Epidermal melanocyte (primary cell): ENCODE data around the gene EFCAB8.

ENCODE experiments used
- DNase-seq: peaks from one replicate; pipeline ENCODE4 v3.0.0; 2011; ENCODE audit warnings: low spot score; ENCODE audit not compliant: insufficient read length

The EFCAB8 gene

GRCh38 chr20:32908334-32909292 lies 49.9 kb downstream of the EFCAB8 start:
- DNase-seq = no peak

DNA sequence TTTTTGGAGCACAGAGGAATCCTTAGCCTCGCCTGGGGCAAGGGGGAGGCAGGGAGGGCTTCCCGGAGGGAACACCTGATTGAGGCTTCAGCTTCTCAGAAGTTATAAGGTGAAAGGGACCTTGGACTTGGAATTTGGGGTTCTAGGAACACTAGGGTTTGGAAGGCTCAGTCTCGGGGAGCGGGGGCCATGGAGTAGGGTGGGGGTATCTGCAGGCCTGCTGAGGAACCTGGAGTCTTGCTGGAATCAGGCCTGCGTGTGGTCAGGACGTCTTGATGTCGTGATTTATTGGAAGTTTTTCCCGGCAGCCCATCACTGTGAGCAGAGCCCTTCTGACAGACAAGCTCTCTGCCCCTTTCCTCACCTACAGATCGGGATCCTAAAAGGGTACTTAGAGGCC lies 50.7 kb downstream of the EFCAB8 start:
- no peak for DNase-seq

GRCh38 chr20:32909896-32910571 lies 51.3 kb downstream of the EFCAB8 start:
- no peak for DNase-seq

DNA sequence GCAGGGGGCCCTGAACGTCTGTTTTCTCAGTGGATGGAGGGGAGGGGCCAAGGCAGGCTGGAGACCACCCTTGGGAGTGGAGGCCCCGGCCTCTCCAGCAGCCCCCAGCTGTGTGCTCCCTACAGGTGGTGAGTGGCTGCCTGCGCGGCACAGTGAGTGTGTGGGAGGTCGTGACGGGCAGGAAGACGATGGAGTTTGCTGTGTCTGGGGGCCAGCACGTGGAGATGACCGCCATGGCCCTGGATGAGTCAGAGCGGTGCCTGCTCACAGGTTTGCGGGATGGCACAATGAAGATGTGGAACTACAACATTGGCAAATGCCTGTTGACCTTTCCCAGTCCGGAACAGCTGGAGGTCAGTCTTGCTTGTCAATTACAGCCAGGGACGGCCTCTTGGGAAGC lies 52.6 kb downstream of the EFCAB8 start:
- DNase-seq = no peak

GRCh38 chr20:32912688-32913087 lies 54.0 kb downstream of the EFCAB8 start:
- DNase-seq = no peak

DNA sequence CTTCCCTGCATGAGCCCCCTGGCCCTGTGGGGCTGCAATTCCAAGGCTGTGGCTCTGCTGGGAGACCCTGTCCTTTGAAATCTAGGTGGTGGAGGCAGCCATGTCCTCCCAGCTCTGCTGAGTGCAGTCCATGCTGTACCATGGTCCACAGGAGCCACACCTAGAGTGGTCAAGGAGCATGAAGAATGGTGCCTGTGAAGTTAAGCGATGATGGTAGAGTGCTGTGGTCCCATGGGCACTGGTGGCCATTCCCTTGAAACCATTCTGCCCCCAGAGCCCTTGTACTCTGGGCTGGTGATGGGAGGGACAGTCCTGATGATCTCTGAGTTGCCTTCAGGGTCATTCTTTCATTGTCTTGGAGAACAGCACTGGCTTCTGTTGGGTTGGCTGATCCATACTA lies 55.3 kb downstream of the EFCAB8 start:
- DNase-seq = no peak

DNA sequence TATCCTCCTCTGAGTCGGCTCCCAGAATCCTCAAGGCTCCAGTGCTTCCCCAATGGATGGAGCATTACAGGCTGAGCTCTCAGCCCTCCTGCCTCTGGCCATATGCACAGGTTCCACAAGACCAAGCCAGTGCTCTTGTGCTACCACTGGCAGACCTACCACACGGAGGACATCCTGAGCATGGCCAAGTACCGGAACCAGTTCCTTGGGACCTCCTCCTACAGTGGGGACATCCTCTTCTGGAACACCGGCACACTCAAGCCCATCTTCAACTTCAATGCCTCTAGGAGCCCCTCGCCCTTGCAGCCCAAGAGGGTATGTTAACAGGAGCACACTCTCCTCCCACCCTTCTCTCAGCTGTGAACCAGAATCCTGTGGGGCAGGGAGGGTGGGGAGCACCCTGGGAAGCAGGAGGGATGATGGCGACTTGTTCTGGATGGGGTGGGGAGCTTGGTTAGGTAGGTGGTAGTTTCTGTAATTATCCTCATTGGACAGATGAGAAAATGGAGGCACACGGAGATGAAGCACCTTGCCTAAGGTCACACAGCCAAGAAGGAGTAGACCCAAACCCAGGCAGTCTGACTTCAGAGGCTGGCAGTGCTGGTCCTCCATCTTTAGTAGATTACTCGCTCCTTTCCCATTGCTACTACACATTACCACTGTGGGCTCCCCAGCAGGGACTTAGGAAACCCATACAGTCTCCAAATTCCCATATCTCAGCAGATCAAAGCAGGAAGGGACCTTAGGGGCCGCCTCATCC lies 58.6 kb downstream of the EFCAB8 start:
- DNase-seq = no peak

DNA sequence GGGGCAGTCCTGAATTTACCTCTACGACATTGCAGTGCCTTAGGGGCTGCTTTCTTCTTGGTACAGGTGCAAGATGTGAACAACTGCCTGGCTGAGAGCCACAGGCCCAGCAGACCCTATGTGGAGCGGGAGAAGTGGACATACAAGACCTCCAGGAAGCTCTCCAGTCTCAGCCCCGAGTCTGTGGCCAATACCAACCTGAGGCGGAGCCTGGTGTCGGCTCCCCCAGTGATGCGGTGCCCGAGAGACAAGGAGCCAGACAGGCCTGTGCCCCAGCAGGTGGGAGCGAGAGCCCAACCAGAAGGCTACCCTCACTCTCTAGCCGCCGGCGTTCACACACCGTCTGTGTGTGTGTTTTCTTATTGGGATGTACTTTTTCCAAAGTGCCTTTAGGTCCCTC lies 59.6 kb downstream of the EFCAB8 start:
- no peak for DNase-seq

DNA sequence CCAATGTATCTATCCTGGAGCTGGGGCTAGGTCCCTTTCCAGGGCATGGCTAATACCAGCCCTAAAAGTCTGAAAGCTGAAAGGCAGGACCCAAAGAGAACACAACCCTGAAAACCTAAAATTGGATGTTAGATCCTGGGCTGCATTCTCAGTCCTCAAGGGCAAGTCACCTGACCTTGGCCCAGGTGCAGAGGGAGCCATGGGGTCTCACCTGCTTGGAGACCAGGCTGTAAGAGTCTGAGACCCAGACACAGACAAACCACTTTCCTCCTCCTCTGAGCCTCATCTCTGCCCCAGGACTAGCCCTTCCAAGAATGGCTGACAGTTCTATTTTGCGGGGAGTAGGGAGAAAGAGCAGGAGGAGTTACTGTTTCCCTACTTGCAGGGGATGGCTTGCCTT lies 60.0 kb downstream of the EFCAB8 start:
- no peak for DNase-seq

DNA sequence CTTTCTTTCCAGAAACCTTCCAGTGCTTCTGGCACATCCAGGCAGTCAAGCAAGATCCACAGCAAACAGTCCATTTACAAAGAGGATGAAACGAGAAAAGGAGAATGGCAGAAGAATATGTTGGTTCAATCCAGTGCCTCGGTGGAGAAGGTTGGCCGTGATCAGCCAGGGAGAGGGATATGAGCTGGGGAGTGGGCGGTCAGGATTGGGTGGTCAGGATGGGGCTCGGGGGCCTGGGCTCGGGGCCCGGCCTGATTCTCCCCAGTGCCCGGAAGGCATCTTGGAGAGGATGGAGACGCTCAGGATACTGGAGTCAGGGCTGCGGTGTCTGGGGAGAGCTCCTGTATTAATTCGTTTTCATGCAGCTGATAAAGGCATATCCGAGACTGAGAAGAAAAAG lies 61.3 kb downstream of the EFCAB8 start:
- DNase-seq = no peak

DNA sequence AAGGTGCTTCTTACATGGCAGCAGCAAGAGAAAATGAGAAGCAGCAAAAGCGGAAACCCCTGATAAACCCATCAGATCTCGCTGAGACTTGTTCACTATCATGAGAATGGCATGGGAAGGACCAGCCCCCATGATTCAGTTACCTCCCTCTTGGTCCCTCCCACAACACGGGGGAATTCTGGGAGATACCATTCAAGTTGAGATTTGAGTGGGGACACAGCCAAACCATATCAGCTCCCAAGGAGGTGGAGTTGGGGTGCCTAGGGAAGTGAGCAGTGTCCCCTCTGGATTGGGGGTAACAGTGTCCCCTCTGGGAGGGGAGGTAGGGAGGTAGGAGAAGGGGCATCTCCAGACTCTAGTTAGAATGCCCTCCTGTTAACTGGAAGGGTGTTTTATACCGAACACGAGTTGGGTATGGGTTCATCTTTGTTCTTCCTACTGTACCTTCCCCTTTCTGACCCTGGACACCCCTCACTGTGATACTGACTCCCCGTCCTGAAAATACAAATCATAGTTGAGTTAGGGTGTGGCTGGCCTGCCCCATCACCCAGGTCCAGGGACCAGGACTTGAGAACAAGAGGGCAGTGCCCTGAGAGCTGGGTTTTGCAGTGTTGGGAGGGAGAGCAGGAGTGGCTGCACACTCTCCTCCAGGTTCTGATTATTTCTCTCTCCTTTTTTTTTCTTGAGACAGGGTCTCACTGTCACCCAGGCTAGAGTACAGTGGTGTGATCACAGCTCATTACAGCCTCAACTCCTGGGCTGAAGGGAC lies 62.0 kb downstream of the EFCAB8 start:
- no peak for DNase-seq

DNA sequence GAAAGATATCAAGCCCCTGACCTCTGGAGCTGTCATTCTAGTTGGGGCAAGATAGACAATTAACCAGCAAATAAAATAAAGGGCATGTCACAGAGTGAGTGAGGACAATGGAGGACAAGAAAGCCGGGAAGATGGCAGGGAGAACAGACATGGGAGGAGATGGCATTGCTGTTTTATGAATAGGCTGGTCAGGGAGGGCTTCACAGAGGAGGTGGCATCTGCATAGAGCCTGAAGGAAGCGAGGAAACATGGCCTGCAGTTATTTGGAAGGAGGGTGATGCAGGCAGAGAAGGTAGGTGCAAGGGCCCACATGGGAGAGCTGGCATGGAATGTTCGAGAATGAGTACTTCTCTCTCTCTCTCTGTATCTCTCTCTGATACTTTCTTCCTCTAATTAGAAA lies 63.7 kb downstream of the EFCAB8 start:
- no peak for DNase-seq

GRCh38 chr20:32924781-32925180 lies 66.1 kb downstream of the EFCAB8 start:
- no peak for DNase-seq

- DNase-seq = no peak
These were observed 66.9 kb downstream of the EFCAB8 start for GRCh38 chr20:32925481-32926196.

GRCh38 chr20:32929162-32929561 lies 70.4 kb downstream of the EFCAB8 start:
- no peak for DNase-seq

DNA sequence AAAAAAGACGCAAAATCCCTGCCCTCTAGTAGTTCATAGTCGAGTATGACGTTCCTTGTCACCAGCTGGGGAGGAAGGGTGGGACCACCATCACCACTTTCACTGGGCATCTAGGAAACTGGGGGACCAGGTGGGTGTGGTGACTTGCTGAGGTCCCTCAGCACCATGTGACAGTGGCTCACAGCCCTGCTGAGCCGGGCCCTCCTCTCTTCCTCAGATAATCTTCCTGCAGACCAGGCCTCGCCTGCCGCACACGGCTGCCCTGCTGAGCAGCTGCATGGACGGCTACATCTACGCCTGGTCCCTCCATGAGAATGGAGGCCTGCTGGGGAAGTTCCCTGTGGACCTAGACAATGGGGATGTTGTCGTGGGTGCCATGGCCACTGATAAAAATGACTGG lies 71.5 kb downstream of the EFCAB8 start:
- DNase-seq = no peak

DNA sequence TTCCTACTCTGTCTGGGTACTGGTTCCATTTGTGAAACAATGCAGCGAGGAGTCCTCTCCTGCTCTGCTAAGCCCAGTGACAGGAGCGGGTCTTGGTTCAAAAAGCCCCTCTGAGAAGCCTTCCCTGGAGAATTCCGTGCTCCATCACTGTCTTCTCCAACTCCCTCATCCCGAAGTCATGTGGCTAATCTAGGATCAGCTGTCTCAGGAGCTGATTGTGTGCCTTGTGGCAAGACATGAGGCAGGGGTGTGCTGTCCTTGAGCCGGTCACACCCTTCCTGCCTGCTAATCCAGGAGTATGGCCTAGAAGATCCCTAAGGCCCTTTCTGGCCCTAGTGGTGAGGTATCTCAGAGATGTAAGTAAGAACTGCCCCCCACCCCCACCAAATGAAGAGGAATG lies 72.0 kb downstream of the EFCAB8 start:
- no peak for DNase-seq

- no peak for DNase-seq
These were observed 75.9 kb downstream of the EFCAB8 start for GRCh38 chr20:32934580-32934979.

GRCh38 chr20:32941155-32941885 lies 82.6 kb downstream of the EFCAB8 start:
- no peak for DNase-seq

DNA sequence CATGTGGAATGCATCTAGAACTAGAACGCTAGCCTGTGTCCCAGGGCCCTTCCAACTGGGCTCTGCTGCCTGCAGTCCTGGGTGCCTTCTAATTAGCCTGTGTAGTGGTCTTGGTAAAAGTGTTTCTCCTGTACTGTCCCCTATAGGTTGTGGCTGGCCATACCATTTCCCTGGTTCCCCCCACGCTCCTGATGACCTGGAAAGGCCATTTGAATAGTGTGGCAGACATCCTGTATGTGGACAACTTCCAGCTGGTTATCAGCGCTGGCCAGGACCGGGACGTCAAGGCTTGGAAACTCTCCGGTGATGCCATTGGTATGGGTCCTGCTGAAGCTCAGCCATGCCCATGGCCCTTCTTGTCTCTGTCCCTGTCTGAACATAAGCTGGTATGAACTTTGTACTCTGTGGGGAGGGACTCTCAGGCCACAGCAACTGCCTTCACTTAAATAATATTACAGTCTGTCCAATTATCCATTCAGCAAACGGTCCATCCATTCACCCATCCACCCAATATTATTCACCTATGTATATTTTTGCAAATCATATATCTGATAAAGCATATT lies 84.8 kb downstream of the EFCAB8 start:
- DNase-seq = no peak
